ENCODE results near the gene PCBP2. TPM values are rescaled to one million over a fixed set of nuclear protein-coding genes. Genes with fewer than 3 reads are reported as not detected.

Gene PCBP2
- total RNA-seq, 1 donor: 882 TPM

GRCh38 chr12:53505555-53506449 lies 53.9 kb downstream of the PCBP2 start:
- DNase-seq (ENCODE audit: low read depth in 2 of 3, low spot score in 2 of 3): no peak

GRCh38 chr12:53506450-53506785 lies 54.5 kb downstream of the PCBP2 start:
- DNase-seq (ENCODE audit: low read depth in 2 of 3, low spot score in 2 of 3): no peak

DNA sequence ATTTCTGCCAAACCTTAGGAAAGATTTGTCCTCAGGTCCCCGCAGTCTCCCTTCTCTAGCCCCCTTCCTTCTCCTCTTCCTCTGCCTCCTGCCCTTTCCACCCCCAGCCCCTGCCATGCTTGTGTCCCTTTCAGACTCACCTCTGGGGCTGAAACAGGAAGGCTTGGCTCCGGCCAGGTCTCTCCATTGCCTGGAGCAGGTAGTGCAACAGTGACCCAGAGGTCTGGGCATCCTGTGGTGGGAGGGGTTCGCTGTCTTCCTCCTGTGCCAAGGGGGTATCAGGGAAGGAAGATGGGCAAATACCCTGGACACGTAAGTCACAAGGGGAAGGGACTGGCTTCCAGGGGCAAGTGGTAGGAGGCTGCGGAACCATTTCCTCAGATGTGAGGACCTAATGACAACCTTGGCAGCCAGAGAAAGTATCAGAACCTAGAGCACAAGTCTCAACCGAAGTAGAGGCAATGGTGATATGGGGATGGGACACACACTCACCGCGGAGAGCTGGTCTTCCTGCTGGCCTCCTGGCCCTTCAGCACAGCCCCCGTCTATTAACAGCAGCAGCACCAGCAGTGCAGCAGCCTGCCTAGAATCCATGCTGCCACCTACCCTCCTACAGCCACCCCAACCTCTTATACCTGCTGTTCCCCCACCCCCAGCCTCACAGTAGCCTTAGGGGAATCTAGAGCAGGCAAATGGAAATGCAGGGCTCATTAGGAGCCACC lies 55.1 kb downstream of the PCBP2 start, which contains the start of gene NPFF:
Gene NPFF (minus strand): TSS at position 604 of the 722 bp plus-strand sequence. CDS start 10 bp downstream, at position 594.
- no peak for DNase-seq (ENCODE audit: low read depth in 2 of 3, low spot score in 2 of 3)

DNA sequence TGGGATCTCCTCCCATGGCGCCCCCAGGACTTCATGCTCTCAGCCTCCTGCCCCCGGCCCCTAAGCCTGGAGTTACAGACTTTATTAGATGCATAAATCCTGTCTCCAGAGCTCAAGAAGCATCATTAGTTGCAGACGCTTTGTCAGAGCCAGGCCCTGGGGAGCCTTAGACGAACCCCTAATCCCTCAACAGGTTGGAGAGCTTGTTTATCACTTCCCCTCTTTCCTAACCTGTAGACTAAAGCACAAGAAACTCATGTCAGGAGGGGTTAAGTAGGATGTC lies 55.6 kb downstream of the PCBP2 start:
- no peak for DNase-seq (ENCODE audit: low read depth in 2 of 3, low spot score in 2 of 3)

GRCh38 chr12:53508534-53509170 lies 56.8 kb downstream of the PCBP2 start:
- DNase-seq (ENCODE audit: low read depth in 2 of 3, low spot score in 2 of 3): peak; percentile 60 to 77 (median 65)

DNA sequence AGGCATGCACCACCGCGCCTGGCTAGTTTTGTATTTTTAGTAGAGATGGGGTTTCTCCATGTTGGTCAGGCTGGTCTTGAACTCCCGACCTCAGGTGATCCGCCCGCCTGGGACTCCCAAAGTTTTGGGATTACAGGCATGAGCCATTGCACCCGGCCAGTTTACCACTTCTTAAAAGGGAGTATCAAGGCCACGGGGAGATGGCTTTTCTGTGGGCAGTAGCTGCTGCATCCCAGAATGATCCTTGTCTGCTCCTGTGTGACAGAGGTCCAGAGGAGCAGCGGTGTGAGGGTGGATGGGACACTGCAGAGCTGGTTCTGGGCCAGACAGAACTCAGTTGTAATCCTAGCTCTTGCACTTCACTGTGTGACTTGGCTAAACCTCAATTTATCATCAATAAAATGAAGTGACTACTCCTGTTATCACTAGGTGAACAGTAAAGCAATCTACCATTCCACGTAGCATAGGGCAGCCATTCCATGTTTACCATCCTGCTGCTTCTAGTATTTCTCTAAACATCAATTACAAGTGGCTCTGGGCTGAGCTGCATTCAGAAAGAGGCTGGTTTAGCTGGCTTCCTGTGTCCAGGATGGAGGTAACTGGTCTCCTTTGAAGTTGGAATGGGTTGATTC lies 58.4 kb downstream of the PCBP2 start:
- DNase-seq (ENCODE audit: low read depth in 2 of 3, low spot score in 2 of 3): no peak

GRCh38 chr12:53513712-53514410 lies 62.0 kb downstream of the PCBP2 start:
- DNase-seq (ENCODE audit: low read depth in 2 of 3, low spot score in 2 of 3): no peak

- DNase-seq (ENCODE audit: low read depth in 2 of 3, low spot score in 2 of 3): no peak
Observed at GRCh38 chr12:53514628-53515290, 62.9 kb downstream of the PCBP2 start.

- DNase-seq (ENCODE audit: low read depth in 2 of 3, low spot score in 2 of 3): no peak
Observed at GRCh38 chr12:53515291-53515680, 63.4 kb downstream of the PCBP2 start.

GRCh38 chr12:53516758-53517455 lies 65.0 kb downstream of the PCBP2 start:
- no peak for DNase-seq (ENCODE audit: low read depth in 2 of 3, low spot score in 2 of 3)

GRCh38 chr12:53518381-53518780 lies 66.5 kb downstream of the PCBP2 start:
- DNase-seq (ENCODE audit: low read depth in 2 of 3, low spot score in 2 of 3): no peak

- DNase-seq (ENCODE audit: low read depth in 2 of 3, low spot score in 2 of 3): no peak
Observed at GRCh38 chr12:53523131-53523530, 71.2 kb downstream of the PCBP2 start.

DNA sequence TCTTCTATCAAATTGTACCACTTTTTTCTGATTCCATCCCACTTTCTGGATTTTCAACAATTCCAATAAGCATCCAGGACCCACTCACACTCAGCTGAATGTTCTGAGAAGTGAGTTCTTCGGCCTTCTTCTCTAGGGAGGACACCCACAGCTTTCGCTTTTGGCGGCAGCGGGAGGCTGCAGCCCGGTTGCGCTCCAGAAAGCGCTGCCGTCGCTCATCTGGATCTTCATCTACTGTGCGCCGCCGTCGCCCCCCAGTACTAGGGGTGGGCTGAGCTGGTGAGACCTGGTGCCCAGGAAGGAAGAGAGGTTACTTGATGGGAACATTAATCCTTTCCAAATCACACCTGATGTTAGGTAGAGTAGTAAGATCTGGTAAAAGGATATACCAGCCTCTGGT lies 72.6 kb downstream of the PCBP2 start:
- no peak for DNase-seq (ENCODE audit: low read depth in 2 of 3, low spot score in 2 of 3)

GRCh38 chr12:53530061-53530460 lies 78.2 kb downstream of the PCBP2 start:
- no peak for DNase-seq (ENCODE audit: low read depth in 2 of 3, low spot score in 2 of 3)

Small RNA genes within 50 kb of the gene (small RNA-seq; reads per million reads assigned to genes)
- gene AC023509.3: not detected

Other genes with a start within 250 kb of the PCBP2 start
- 17.0 TPM for gene ITGB7, start 244.9 kb upstream of the PCBP2 start, total RNA-seq
- gene RARG, start 219.9 kb upstream of the PCBP2 start, total RNA-seq: 3.2 TPM
- 1.3 TPM for gene ESPL1, start 183.8 kb upstream of the PCBP2 start, total RNA-seq
- 477 TPM for gene PFDN5, start 156.6 kb upstream of the PCBP2 start, total RNA-seq
- 82.4 TPM for gene MYG1, start 152.4 kb upstream of the PCBP2 start, total RNA-seq
- 52.0 TPM for gene AAAS, start 130.5 kb upstream of the PCBP2 start, total RNA-seq
- gene SP7, start 115.7 kb upstream of the PCBP2 start, total RNA-seq: not detected
- 107 TPM for gene SP1, start 71.9 kb upstream of the PCBP2 start, total RNA-seq
- 4.6 TPM for gene AMHR2, start 28.2 kb upstream of the PCBP2 start, total RNA-seq
- 35.0 TPM for gene PRR13, start 10.4 kb upstream of the PCBP2 start, total RNA-seq
- gene MAP3K12, start 47.4 kb downstream of the PCBP2 start, total RNA-seq: 33.1 TPM
- 44.2 TPM for gene TARBP2, start 49.2 kb downstream of the PCBP2 start, total RNA-seq
- not detected for gene NPFF, start 55.4 kb downstream of the PCBP2 start, total RNA-seq
- 13.5 TPM for gene ATF7, start 174.3 kb downstream of the PCBP2 start, total RNA-seq
- gene ATP5MC2, start 224.0 kb downstream of the PCBP2 start, total RNA-seq: 563 TPM

All from hematopoietic multipotent progenitor cell (in vitro differentiated cells).